GM13976 (cell line): ENCODE measurements around the gene LAMC2.

Experiments
- DNase-seq: peaks from one replicate; pipeline ENCODE4 v3.0.0; 2012; ENCODE audit warnings: low spot score
- in situ Hi-C: fragments of 300-500 bp; cut with MboI; formaldehyde crosslinking; loops from one replicate; pipeline ENCODE4 v1.12.0; 2022; ENCODE audit warnings: low sequenced_read_pairs, mixed read lengths, inconsistent platforms; ENCODE audit not compliant: unreplicated experiment
- TF ChIP-seq, protein P1 (sequence below): IDR thresholded peaks from 2 replicates; pipeline ENCODE4 v1.5.1; 2012; ENCODE audit warnings: borderline replicate concordance, mild to moderate bottlenecking; ENCODE audit not compliant: insufficient read depth; ENCODE audit errors: extremely low read depth, missing control alignments, control extremely low read depth

LAMC2 gene

DNA sequence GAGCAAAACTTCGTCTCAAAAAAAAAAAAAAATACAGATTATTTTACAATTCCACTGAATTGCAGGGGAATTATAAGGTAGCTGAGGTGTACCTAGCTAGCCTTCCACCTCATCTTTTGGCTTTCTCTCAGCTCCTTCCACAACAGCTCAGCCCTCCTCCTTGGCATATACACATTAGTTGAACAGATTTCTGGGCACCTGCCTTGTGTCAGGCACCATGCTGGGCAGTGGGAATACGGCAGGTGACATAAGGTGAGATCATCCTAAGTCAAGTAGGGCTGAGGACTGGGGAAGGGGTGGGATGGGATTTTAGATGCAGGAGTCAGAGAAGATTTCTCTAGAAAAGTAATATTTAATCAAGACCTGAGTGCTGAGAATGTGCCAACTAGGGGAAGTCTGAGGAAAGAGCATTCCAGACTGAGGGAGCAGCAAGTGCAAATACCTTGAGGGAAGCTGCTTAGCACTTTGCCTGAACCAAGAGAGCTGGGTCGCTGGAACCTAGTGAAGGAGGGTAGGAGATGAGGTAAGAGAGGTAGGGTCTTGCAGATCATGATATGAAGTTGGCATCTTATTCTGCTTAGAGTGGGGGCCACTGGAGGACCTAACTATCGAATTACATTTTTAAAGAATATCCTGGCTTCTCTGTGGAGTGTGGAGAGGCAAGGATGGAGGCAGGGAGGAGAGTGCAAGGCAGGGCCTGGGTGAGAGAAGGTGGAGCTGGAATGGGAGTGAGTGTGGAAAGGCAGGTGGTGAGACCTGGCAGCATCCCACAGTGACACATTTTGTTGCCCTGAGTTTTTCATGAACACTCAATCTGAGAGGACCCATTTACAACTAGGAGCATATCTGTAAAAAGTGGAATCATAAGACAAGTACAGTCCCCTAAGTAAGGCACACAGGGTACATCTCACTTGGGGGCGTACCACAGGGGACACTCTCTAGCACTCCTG is 28.2 kb downstream of the LAMC2 start:
- TF ChIP-seq, protein P1, sequence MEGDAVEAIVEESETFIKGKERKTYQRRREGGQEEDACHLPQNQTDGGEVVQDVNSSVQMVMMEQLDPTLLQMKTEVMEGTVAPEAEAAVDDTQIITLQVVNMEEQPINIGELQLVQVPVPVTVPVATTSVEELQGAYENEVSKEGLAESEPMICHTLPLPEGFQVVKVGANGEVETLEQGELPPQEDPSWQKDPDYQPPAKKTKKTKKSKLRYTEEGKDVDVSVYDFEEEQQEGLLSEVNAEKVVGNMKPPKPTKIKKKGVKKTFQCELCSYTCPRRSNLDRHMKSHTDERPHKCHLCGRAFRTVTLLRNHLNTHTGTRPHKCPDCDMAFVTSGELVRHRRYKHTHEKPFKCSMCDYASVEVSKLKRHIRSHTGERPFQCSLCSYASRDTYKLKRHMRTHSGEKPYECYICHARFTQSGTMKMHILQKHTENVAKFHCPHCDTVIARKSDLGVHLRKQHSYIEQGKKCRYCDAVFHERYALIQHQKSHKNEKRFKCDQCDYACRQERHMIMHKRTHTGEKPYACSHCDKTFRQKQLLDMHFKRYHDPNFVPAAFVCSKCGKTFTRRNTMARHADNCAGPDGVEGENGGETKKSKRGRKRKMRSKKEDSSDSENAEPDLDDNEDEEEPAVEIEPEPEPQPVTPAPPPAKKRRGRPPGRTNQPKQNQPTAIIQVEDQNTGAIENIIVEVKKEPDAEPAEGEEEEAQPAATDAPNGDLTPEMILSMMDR: no peak
- no peak for DNase-seq
- in situ Hi-C loops: no loop called here

DNA sequence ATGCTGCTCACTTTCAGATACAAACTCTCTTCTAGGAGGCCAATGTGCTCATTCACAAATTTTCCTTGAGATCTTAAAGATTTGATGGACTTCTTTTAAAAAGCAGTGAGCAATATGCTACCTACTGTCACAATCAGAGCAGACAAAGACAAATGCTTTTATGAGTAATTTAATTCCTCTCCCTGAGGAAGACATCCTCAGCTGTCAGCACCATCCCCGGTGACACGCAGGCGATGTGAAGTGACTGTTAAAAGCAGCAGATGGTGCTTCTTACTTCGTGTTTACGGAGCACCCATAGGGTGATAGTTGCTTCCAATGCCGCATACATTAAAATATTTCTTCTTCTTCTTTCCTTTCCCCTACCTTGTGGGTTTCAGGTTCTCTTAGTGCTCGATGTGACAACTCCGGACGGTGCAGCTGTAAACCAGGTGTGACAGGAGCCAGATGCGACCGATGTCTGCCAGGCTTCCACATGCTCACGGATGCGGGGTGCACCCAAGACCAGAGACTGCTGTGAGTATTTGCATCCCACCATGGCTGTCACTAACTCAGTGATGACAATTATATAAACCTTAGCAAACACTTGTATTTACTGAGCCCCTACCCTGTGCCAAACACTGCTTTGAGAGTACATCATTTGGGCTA is 29.1 kb downstream of the LAMC2 start:
- in situ Hi-C loops: no loop called here
- TF ChIP-seq, protein P1: no peak
- DNase-seq: no peak

DNA sequence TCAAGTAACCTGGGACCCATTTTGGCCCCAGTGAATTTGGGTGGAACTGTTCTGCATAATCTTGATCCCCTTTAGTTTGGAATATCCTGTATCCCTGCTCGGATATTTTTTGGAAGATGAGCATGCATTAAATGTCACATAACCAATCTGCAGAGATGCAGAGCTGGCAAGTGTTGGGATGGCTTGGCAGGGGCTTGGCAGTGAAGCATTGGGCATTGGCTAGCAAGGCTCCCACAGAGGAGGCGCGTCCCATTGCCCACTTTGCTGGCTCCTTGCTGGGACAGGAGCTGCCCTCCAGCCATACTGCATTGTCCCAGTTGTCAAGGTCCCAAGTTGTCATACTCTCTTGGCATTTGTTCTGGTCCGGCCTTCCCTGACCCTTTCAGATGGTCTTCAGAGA is 29.9 kb downstream of the LAMC2 start:
- in situ Hi-C loops: no loop called here
- TF ChIP-seq, protein P1: no peak
- DNase-seq: no peak

DNA sequence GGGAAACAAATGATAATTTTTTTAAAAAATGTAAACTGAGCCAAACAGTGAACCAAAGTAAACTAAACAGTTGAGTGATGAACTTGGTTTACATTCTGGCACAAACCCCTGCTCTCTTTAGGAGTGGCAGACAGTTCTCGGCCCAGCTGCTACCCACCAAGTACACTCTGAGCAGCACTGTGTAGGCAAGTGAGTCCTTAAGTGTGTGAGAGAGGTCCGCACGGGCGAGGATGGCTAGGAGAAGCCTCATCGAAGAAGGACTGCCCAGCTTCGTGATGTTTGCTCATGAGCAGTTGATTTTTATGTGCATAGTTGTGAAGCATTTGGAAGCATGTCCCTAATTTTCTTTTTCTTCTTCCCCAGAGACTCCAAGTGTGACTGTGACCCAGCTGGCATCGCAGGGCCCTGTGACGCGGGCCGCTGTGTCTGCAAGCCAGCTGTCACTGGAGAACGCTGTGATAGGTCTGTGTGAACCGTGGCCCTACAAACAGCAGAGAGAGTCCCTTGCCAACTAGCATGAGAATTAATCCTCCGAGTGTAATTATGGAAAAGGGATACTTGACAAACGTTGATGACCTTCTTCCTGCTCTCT is 32.1 kb downstream of the LAMC2 start:
- TF ChIP-seq, protein P1: no peak
- DNase-seq: no peak
- in situ Hi-C loops: no loop called here

DNA sequence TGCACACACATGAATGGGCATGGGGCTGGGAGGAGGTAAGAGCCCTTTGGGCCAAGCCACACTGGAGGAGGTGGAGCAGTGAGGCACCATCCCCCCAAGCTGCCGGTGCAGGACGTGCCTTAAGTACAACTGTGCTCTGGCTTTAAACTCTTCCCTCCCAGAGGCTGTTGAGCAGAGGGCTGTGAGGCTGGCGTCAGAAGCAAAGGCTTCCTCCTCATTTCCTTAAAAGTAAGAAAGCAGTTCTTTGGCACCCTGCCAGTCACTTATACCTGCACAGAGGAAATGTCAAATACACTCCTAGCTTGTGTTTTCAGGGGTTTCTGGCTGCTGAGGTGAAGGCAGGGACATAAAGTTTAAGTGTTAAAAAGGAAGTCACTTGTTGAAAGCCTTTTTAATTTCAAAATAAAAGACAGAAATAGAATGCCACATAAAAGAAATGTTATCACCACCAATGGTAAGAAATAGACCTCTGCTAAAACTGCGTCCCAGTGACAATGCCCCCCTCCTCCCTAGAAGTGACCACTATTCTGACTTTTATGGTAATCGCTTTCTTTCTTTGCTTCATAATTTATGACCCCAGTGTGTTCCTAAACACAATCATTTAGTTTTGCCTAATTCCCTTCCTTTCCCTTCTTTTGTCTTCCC is 33.0 kb downstream of the LAMC2 start:
- in situ Hi-C loops: no loop called here
- TF ChIP-seq, protein P1: no peak
- DNase-seq: peak; percentile 15

DNA sequence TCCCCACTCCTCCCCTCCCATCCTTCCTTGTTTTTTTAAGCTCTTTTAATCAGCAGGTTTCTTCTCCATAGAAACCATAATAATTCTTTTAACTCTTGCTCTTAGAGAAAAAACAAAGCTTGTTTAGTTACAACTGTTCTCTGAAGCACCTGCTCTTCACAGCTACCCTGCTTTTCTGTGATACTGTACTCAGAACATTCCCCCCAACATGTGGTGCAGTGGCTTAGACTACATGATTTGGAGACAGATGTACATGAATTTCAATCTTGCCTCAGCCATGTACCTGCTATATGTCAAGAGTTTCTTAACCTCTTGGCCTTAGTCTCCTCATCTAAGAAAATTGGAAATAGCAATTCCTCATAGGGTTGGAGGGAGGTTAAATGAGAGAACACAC is 33.5 kb downstream of the LAMC2 start:
- TF ChIP-seq, protein P1: no peak
- in situ Hi-C loops: no loop called here
- DNase-seq: no peak
